ENCODE measurements around the gene RNF224. TPM values are rescaled to one million over a fixed set of nuclear protein-coding genes. Genes with fewer than 3 reads are reported as not detected.
A peak's percentile ranks its signal among the peaks of the same experiment; 100 is the strongest.

The RNF224 gene
- total RNA-seq, 1 donor: not detected

DNA sequence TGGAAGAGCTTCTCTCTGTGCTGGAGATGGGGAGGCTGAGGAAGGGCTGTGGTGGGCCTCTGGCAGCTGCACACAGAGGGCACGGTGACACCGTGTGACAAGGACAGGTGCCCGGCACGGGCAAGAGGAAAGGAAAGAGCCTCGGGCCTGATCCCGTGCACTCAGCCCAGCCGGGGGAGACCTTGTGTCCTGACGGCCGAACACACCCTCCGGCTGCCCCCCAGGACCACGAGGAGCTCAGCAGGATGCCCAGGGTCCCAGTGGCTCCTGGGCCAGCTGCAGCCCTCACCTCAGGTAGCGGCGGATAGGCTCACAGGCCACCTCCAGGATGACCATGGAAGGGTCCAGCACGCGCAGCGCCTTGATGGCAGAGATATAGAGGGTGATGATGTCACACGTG is 44.5 kb upstream of the RNF224 start:
- H3K4me3 ChIP-seq (ENCODE audit: low read depth, low read length): no peak overlapping the region
- DNase-seq (ENCODE audit: low read depth): no peak
- TF ChIP-seq, protein P1, sequence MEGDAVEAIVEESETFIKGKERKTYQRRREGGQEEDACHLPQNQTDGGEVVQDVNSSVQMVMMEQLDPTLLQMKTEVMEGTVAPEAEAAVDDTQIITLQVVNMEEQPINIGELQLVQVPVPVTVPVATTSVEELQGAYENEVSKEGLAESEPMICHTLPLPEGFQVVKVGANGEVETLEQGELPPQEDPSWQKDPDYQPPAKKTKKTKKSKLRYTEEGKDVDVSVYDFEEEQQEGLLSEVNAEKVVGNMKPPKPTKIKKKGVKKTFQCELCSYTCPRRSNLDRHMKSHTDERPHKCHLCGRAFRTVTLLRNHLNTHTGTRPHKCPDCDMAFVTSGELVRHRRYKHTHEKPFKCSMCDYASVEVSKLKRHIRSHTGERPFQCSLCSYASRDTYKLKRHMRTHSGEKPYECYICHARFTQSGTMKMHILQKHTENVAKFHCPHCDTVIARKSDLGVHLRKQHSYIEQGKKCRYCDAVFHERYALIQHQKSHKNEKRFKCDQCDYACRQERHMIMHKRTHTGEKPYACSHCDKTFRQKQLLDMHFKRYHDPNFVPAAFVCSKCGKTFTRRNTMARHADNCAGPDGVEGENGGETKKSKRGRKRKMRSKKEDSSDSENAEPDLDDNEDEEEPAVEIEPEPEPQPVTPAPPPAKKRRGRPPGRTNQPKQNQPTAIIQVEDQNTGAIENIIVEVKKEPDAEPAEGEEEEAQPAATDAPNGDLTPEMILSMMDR (IDR thresholded peaks at IDR 0.05; ENCODE audit: insufficient read depth, low read depth, low read length): no peak

DNA sequence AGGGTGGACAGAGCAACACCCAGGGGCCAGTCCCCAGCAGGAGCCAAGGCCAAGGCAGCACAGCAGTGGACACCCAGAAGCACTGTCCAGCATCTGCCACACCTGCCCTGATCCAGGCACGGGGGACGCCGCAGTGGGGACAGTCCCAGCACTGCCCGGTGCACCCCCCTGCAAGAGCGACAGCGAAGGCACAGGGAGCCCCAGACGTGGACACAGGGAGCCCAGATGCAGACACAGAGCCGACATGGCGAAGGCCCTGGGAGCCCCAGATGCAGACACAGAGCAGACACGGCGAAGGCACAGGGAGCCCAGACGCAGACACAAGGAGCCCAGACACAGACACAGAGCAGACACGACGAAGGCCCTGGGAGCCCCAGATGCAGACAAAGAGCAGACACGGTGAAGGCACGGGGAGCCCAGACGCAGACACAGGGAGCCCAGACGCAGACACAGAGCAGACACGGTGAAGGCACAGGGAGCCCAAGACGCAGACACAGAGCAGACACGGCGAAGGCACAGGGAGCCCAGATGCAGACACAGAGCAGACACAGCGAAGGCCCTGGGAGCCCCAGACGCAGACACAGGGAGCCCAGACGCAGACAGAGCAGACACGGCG is 43.2 kb upstream of the RNF224 start:
- no peak for DNase-seq (ENCODE audit: low read depth)
- TF ChIP-seq, protein P1 (IDR thresholded peaks at IDR 0.05; ENCODE audit: insufficient read depth, low read depth, low read length): no peak
- H3K4me3 ChIP-seq (ENCODE audit: low read depth, low read length): no peak overlapping the region

DNA sequence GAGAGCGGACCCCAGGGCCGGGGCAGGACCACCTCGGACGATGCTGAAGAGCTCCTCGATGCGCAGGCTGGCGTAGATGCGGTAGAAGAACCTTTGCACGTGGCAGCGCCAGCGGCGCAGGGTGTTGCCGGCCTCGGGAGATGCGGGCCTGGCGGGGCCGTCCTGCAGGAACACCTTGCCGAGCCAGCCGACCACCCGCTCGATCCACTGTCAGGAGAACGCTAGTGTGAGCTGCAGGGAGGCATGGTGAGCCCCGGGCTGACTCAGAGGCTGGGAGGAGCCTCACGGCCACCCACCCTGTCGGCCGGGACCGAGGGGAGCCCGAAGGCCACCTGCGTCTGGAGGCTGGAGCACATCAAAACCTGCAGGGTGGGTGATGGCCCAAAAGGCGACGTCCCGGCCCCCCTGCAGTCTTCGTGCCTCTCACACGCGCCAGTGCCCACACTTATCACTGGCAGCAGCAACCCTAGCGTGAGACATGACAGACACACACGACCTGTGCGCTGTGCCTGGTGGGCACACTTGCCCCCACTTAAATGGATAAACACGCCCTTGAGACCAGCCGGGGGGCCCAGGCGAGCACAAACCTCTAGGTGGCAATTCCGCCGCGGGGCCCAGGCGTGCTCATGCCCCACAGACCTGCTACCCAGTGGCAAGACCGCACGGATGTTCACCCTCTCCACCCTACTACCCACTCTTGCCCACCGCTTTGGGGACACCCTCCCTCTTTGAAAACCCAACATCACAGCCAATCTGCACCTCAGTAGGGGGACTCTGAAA is 42.2 kb upstream of the RNF224 start:
- TF ChIP-seq, protein P1 (IDR thresholded peaks at IDR 0.05; ENCODE audit: insufficient read depth, low read depth, low read length): no peak
- H3K4me3 ChIP-seq (ENCODE audit: low read depth, low read length): no peak overlapping the region
- DNase-seq (ENCODE audit: low read depth): no peak

DNA sequence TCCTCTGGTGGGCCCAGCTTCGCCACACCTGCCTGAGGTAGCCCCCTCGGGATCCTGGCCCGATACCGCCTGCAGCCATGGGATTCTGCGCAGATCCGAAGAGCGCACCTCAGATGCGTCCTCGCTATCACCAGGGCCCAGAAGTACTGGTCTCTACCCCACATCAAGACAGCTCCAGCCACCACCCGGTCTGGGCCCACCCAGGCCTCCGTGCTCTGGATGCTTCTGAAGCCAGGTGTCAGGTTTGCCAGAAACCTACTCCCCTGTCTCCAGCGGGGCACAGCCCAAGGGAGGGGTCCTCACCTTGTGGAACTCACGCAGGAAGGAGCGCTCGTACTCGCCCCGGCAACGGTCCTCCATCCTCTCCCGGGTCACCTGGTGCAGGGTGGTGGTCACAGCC is 41.4 kb upstream of the RNF224 start:
- no peak for DNase-seq (ENCODE audit: low read depth)
- TF ChIP-seq, protein P1 (IDR thresholded peaks at IDR 0.05; ENCODE audit: insufficient read depth, low read depth, low read length): no peak
- no peak overlapping the region for H3K4me3 ChIP-seq (ENCODE audit: low read depth, low read length)

DNA sequence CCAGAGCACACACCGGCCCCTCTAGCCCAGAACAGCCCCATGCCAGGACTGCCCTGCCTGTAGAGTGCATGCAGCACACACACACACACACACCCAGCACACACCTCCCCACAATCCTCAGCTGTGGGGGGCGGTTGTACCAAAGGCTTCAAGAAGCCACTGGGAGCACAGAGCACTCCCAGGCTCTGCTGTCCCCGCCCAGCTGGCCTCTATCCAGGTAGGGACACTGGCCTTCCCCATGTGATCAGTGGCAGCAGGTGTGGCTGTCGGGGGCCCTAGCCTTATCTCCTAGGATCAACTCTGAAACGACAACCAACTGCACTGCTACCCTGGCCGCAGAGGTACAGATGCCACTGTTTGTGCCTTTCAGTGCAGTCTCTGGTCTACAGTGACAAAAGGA is 40.9 kb upstream of the RNF224 start:
- no peak for DNase-seq (ENCODE audit: low read depth)
- H3K4me3 ChIP-seq (ENCODE audit: low read depth, low read length): no peak overlapping the region
- TF ChIP-seq, protein P1 (IDR thresholded peaks at IDR 0.05; ENCODE audit: insufficient read depth, low read depth, low read length): no peak

DNA sequence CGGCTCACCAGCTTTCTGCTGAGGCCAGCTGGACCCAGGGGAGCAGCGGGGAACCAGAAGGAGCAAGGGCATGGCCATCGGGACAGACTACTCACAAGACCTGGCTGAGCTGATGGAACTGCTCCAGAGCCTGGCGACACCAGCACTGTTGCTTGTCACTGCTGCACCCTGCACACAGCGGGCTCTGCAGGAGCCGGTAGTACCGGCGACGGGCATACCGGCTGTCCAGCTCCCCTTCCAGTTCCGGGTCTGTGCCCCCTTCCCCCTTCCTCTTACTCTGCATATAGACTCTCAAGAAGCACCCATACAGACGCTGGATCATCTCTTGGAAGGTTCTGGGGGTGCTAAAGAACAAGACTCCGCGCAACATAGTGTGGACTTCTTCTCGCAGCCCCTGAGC is 39.9 kb upstream of the RNF224 start:
- TF ChIP-seq, protein P1 (IDR thresholded peaks at IDR 0.05; ENCODE audit: insufficient read depth, low read depth, low read length): no peak
- H3K4me3 ChIP-seq (ENCODE audit: low read depth, low read length): peak overlapping the region; percentile 88
- DNase-seq (ENCODE audit: low read depth): no peak

Data from fibroblast of villous mesenchyme (primary cell).